ENCODE measurements around the gene LRPAP1.

- TF ChIP-seq, protein P1, sequence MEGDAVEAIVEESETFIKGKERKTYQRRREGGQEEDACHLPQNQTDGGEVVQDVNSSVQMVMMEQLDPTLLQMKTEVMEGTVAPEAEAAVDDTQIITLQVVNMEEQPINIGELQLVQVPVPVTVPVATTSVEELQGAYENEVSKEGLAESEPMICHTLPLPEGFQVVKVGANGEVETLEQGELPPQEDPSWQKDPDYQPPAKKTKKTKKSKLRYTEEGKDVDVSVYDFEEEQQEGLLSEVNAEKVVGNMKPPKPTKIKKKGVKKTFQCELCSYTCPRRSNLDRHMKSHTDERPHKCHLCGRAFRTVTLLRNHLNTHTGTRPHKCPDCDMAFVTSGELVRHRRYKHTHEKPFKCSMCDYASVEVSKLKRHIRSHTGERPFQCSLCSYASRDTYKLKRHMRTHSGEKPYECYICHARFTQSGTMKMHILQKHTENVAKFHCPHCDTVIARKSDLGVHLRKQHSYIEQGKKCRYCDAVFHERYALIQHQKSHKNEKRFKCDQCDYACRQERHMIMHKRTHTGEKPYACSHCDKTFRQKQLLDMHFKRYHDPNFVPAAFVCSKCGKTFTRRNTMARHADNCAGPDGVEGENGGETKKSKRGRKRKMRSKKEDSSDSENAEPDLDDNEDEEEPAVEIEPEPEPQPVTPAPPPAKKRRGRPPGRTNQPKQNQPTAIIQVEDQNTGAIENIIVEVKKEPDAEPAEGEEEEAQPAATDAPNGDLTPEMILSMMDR (IDR thresholded peaks at IDR 0.05; ENCODE audit: poor library complexity, severe bottlenecking) = no peak
- TF ChIP-seq POLR2AphosphoS5 (IDR thresholded peaks at IDR 0.05) = no peak
- no peak for TF ChIP-seq EZH2 (IDR thresholded peaks at IDR 0.05; ENCODE audit: borderline replicate concordance, insufficient read depth, low read length, poor library complexity, severe bottlenecking)
- TF ChIP-seq SMC3 (conservative IDR thresholded peaks at IDR 0.05; ENCODE audit: poor library complexity) = no peak
- TF ChIP-seq RAD21 (conservative IDR thresholded peaks at IDR 0.05) = no peak
Measured at GRCh38 chr4:3468154-3468553, 64.1 kb downstream of the LRPAP1 start.
